ENCODE results near the gene AHSP.

DNA sequence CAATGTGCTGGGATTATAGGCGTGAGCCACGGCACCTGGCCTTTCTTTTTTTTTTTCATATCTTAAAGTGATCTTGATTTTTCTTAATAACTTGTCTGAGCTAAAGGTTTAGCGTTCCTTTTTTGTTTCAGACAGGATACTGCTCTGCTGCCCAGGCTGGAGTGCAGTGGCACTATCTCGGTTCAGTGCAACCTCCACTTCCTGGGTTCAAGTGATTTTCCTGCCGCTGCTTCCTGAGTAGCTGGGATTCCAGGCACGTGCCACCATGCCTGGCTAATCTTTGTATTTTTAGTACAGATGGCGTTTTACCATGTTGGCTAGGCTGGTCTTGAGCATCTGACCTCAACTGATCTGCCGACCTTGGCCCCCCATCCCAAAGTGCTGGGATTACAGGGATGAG, 23.5 kb upstream of the AHSP start:
- TF ChIP-seq EZH2 (IDR thresholded peaks at IDR 0.05; ENCODE audit: insufficient read depth, poor library complexity, severe bottlenecking) (no peak), EZH2phosphoT487 (IDR thresholded peaks at IDR 0.05; ENCODE audit: insufficient read depth, low read depth) (no peak)

All from GM23248 (cell line).